Astrocyte (in vitro differentiated cells and primary cell): ENCODE results near the gene CNTLN. TPM values are rescaled to one million over a fixed set of nuclear protein-coding genes. Genes with fewer than 3 reads are reported as not detected.

Experiments used
- DNase-seq: peaks from one replicate; pipeline ENCODE4 v3.0.0-alpha.2; 2010; ENCODE audit warnings: low read depth
- FAIRE-seq: peaks from 2 replicates; lab custom pipeline; 2011; peaks lifted over from hg19 to GRCh38; lab: Jason Lieb, UNC
- H2AFZ ChIP-seq: 2 replicates; pipeline ENCODE4 v1.6.0; 2012; ENCODE audit warnings: low read depth, low read length, inconsistent platforms
- H3K27ac ChIP-seq: 2 replicates; pipeline ENCODE4 v1.5.1; 2011; ENCODE audit warnings: low read depth, low read length, inconsistent platforms
- H3K27me3 ChIP-seq: 2 replicates; pipeline ENCODE4 v1.6.0; 2011; ENCODE audit warnings: low read length, inconsistent platforms; ENCODE audit not compliant: insufficient read depth
- H3K36me3 ChIP-seq: 2 replicates; pipeline ENCODE4 v1.5.1; 2011; ENCODE audit warnings: low read length, inconsistent platforms; ENCODE audit not compliant: insufficient read depth
- H3K4me1 ChIP-seq: 2 replicates; pipeline ENCODE4 v1.5.1; 2011; ENCODE audit warnings: low read length, inconsistent platforms; ENCODE audit not compliant: insufficient read depth
- H3K4me2 ChIP-seq: 2 replicates; pipeline ENCODE4 v1.6.0; 2012; ENCODE audit warnings: low read length, inconsistent platforms
- H3K4me3 ChIP-seq: 2 replicates; pipeline ENCODE4 v1.5.1; 2011; ENCODE audit warnings: low read depth, mild to moderate bottlenecking, low read length, inconsistent platforms; ENCODE audit not compliant: insufficient read depth
- H3K79me2 ChIP-seq: 2 replicates; pipeline ENCODE4 v1.6.0; 2012; ENCODE audit warnings: mild to moderate bottlenecking, low read length, inconsistent platforms; ENCODE audit not compliant: insufficient read depth
- H3K9ac ChIP-seq: 2 replicates; pipeline ENCODE4 v1.6.0; 2012; ENCODE audit warnings: mild to moderate bottlenecking, low read length, inconsistent platforms
- H3K9me3 ChIP-seq: 2 replicates; pipeline ENCODE4 v1.5.1; 2012; ENCODE audit warnings: low read depth, mild to moderate bottlenecking, low read length, inconsistent platforms; ENCODE audit not compliant: insufficient read depth
- H4K20me1 ChIP-seq: 2 replicates; pipeline ENCODE4 v1.6.0; 2012; ENCODE audit warnings: low read length, inconsistent platforms; ENCODE audit not compliant: insufficient read depth
- H3K27ac Mint-ChIP-seq: one replicate; pipeline ENCODE4 v1.8.0; 2021; ENCODE audit warnings: mild to moderate bottlenecking, mixed read lengths; ENCODE audit not compliant: unreplicated experiment
- H3K27me3 Mint-ChIP-seq: one replicate; pipeline ENCODE4 v1.8.0; 2021; ENCODE audit warnings: low read depth, mixed read lengths; ENCODE audit not compliant: unreplicated experiment
- H3K36me3 Mint-ChIP-seq: one replicate; pipeline ENCODE4 v1.8.0; 2021; ENCODE audit warnings: low read depth, mixed read lengths; ENCODE audit not compliant: unreplicated experiment
- H3K4me1 Mint-ChIP-seq: one replicate; pipeline ENCODE4 v1.8.0; 2021; ENCODE audit warnings: low read depth, mixed read lengths; ENCODE audit not compliant: unreplicated experiment
- H3K4me3 Mint-ChIP-seq: one replicate; pipeline ENCODE4 v1.8.0; 2021; ENCODE audit warnings: mild to moderate bottlenecking, moderate library complexity, mixed read lengths; ENCODE audit not compliant: unreplicated experiment
- H3K9me3 Mint-ChIP-seq: one replicate; pipeline ENCODE4 v1.8.0; 2021; ENCODE audit warnings: mild to moderate bottlenecking, mixed read lengths; ENCODE audit not compliant: unreplicated experiment
- EZH2 ChIP-seq: IDR thresholded peaks from 2 replicates; pipeline ENCODE4 v1.6.1; 2012; ENCODE audit warnings: mild to moderate bottlenecking, low read length, inconsistent platforms; ENCODE audit not compliant: insufficient read depth
- total RNA-seq: library from RNA; stranded (reverse); gene quantifications from 2 replicates; pipeline ENCODE4 v1.2.1, GENCODE V29; 2021
- TF ChIP-seq, protein P1 (sequence below): IDR thresholded peaks from 2 replicates; pipeline ENCODE4 v1.5.1; 2011; ENCODE audit warnings: low read depth, mild to moderate bottlenecking, inconsistent platforms, low read length, moderate library complexity; ENCODE audit not compliant: insufficient read depth

The CNTLN gene
- total RNA-seq, 1 donor from 2014 or later, result 4.4 TPM

DNA sequence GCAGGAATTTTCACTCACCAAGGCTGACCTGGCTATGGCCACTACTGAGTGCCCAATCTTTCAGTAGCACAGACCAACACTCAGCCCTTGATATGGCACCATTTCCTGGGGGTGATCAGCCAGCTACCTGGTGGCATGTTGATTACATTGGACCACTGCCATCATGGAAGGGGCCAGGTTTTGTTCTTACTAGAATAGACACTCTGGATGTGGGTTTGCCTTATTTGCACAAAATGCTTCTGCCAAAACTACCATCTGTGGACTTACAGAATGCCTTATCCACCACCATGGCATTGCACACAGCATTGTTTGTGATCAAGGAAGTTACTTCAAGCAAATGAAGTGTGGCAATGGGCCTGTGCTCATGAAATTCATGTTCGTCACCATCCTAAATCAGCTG is 374.3 kb downstream of the CNTLN start:
- no peak for DNase-seq
- no peaks in the 10 kb centered on the region for H3K27me3 ChIP-seq
- H2AFZ ChIP-seq, result no peak overlapping the region
- H3K4me1 ChIP-seq, result no peaks in the 10 kb centered on the region
- Mint-ChIP-seq H3K27me3 (no peaks in the 10 kb centered on the region), H3K27ac (peak overlapping the region; percentile 95), H3K4me1 (peaks cover 11% of the 10 kb centered on the region), H3K9me3 (no peaks in the 10 kb centered on the region), H3K4me3 (no peak overlapping the region), H3K36me3 (no peaks in the 10 kb centered on the region)
- H3K79me2 ChIP-seq, result no peaks in the 10 kb centered on the region
- no peak overlapping the region for H3K4me3 ChIP-seq
- no peak for FAIRE-seq
- no peak for TF ChIP-seq EZH2
- TF ChIP-seq, protein P1, sequence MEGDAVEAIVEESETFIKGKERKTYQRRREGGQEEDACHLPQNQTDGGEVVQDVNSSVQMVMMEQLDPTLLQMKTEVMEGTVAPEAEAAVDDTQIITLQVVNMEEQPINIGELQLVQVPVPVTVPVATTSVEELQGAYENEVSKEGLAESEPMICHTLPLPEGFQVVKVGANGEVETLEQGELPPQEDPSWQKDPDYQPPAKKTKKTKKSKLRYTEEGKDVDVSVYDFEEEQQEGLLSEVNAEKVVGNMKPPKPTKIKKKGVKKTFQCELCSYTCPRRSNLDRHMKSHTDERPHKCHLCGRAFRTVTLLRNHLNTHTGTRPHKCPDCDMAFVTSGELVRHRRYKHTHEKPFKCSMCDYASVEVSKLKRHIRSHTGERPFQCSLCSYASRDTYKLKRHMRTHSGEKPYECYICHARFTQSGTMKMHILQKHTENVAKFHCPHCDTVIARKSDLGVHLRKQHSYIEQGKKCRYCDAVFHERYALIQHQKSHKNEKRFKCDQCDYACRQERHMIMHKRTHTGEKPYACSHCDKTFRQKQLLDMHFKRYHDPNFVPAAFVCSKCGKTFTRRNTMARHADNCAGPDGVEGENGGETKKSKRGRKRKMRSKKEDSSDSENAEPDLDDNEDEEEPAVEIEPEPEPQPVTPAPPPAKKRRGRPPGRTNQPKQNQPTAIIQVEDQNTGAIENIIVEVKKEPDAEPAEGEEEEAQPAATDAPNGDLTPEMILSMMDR, result no peak
- H3K9ac ChIP-seq, result no peak overlapping the region
- no peak overlapping the region for H3K27ac ChIP-seq
- no peaks in the 10 kb centered on the region for H3K36me3 ChIP-seq
- no peak overlapping the region for H3K4me2 ChIP-seq
- no peaks in the 10 kb centered on the region for H3K9me3 ChIP-seq
- H4K20me1 ChIP-seq, result no peaks in the 10 kb centered on the region

DNA sequence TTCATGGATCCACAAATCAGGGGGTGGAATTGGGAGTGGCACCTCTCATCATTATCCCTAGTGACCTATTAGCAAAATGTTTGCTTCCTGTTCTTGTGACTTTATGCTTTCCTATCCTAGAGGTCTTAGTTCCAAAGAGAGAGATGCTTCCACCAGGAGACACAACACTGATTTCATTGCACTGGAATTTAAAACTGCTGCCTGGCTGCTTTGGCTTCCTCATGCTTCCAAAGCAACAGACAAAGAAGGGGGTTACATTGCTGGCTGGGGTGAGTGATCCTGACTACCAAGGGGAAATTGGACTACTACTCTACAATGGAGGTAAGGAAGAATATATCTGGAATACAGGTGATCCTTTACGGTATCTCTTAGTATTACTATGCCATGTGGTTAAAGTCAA is 374.9 kb downstream of the CNTLN start:
- Mint-ChIP-seq H3K36me3 (no peaks in the 10 kb centered on the region), H3K27ac (peak overlapping the region; percentile 95), H3K4me1 (peaks cover 11% of the 10 kb centered on the region), H3K9me3 (no peaks in the 10 kb centered on the region), H3K27me3 (no peaks in the 10 kb centered on the region), H3K4me3 (no peak overlapping the region)
- DNase-seq (peak; percentile 29), FAIRE-seq (no peak)
- H3K4me3 ChIP-seq, result no peak overlapping the region
- no peaks in the 10 kb centered on the region for H3K79me2 ChIP-seq
- H3K9me3 ChIP-seq, result no peaks in the 10 kb centered on the region
- H3K27me3 ChIP-seq, result no peaks in the 10 kb centered on the region
- no peak overlapping the region for H3K4me2 ChIP-seq
- TF ChIP-seq EZH2, result no peak
- TF ChIP-seq, protein P1, result no peak
- H3K9ac ChIP-seq, result no peak overlapping the region
- no peak overlapping the region for H3K27ac ChIP-seq
- no peak overlapping the region for H2AFZ ChIP-seq
- no peaks in the 10 kb centered on the region for H4K20me1 ChIP-seq
- no peaks in the 10 kb centered on the region for H3K36me3 ChIP-seq
- no peaks in the 10 kb centered on the region for H3K4me1 ChIP-seq

DNA sequence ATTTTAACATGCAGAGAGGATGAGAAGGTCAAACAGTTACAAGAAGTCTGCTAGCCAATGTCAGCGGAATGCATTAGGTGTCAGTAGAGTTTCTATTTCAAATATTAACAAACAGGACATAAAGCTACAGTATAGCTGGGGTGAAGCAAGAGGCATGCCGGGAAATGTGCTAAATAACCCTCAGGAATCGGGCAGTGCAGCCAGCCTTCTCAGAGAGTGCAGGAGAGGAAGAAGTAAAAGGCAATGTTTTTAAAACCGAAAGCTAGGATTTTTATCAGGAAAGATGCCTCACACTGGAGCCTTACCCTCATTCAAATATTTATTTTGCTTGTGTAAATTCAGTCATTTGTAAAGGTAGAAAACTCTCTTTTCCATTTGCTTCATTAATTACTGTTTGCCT is 384.9 kb downstream of the CNTLN start:
- Mint-ChIP-seq H3K27me3 (no peaks in the 10 kb centered on the region), H3K27ac (no peak overlapping the region), H3K4me3 (no peak overlapping the region), H3K4me1 (peaks cover 3% of the 10 kb centered on the region), H3K9me3 (no peaks in the 10 kb centered on the region), H3K36me3 (no peaks in the 10 kb centered on the region)
- no peak for TF ChIP-seq EZH2
- TF ChIP-seq, protein P1, result no peak
- Histone ChIP-seq H3K36me3 (no peaks in the 10 kb centered on the region), H3K27ac (no peak overlapping the region), H3K4me1 (no peaks in the 10 kb centered on the region), H3K4me2 (no peak overlapping the region), H4K20me1 (no peaks in the 10 kb centered on the region), H2AFZ (no peak overlapping the region), H3K79me2 (no peaks in the 10 kb centered on the region), H3K27me3 (no peaks in the 10 kb centered on the region), H3K4me3 (no peak overlapping the region), H3K9me3 (no peaks in the 10 kb centered on the region), H3K9ac (no peak overlapping the region)
- DNase-seq, result no peak
- no peak for FAIRE-seq
